DMS53 (cell line): ENCODE measurements around the gene POU5F1.

Experiments
- DNase-seq: peaks from one replicate; lab custom pipeline; 2025; lab: John Stamatoyannopoulos, UW

The POU5F1 gene

GRCh38 chr6:31138982-31139381, 31.5 kb downstream of the POU5F1 start, which contains the start of gene PSORS1C2:
Gene PSORS1C2, minus strand, starts transcription at chr6:31139066. Its CDS starts 40 bp downstream, at chr6:31139026.
- DNase-seq, result no peak

GRCh38 chr6:31135710-31136109, 34.8 kb downstream of the POU5F1 start:
- no peak for DNase-seq

GRCh38 chr6:31132806-31133205, 37.7 kb downstream of the POU5F1 start:
- no peak for DNase-seq

- no peak for DNase-seq
These were observed 38.9 kb downstream of the POU5F1 start for GRCh38 chr6:31131595-31131994.

- no peak for DNase-seq
These were observed 39.7 kb downstream of the POU5F1 start for GRCh38 chr6:31130751-31131150.

GRCh38 chr6:31129130-31129529, 41.4 kb downstream of the POU5F1 start:
- DNase-seq, result no peak

GRCh38 chr6:31128093-31128676, 42.3 kb downstream of the POU5F1 start:
- DNase-seq, result peak; percentile 81

GRCh38 chr6:31126396-31127175, 43.9 kb downstream of the POU5F1 start:
- DNase-seq, result no peak

GRCh38 chr6:31125586-31126363, 44.7 kb downstream of the POU5F1 start:
- DNase-seq, result no peak

GRCh38 chr6:31125162-31125561, 45.3 kb downstream of the POU5F1 start:
- DNase-seq, result peak; percentile 54

GRCh38 chr6:31122791-31123706, 47.4 kb downstream of the POU5F1 start:
- peak; percentile 47 for DNase-seq

- DNase-seq, result no peak
These were observed 49.2 kb downstream of the POU5F1 start for GRCh38 chr6:31121131-31121790.

GRCh38 chr6:31120151-31120915, 50.1 kb downstream of the POU5F1 start, which contains the start of gene CDSN:
Gene CDSN, minus strand, starts transcription at chr6:31120446. Its CDS starts 27 bp downstream, at chr6:31120419.
- DNase-seq, result no peak

- DNase-seq, result no peak
These were observed 52.3 kb downstream of the POU5F1 start for GRCh38 chr6:31118178-31118577.

- DNase-seq, result peak; percentile 45
These were observed 53.7 kb downstream of the POU5F1 start for GRCh38 chr6:31116661-31117385.

- DNase-seq, result no peak
These were observed 54.4 kb downstream of the POU5F1 start for GRCh38 chr6:31115941-31116560.

- DNase-seq, result peak; percentile 19
These were observed 55.3 kb downstream of the POU5F1 start for GRCh38 chr6:31114970-31115849.

GRCh38 chr6:31114541-31114878, 56.0 kb downstream of the POU5F1 start, which contains the start of gene PSORS1C1:
Gene PSORS1C1, plus strand, starts transcription at chr6:31114800. Its CDS starts 14,833 bp downstream, at chr6:31129633.
- DNase-seq, result peak; percentile 60
